ENCODE measurements around the gene NOTCH2.
"Not testable (repeated sequence)": the region's sequence is repeated elsewhere in the genome, so short reads cannot be mapped to it uniquely, and the experiment has no call there.

The NOTCH2 gene

GRCh38 chr1:120069067-120069919 is at the start of gene NOTCH2:
Gene NOTCH2, minus strand, starts transcription at chr1:120069662. Its CDS starts 256 bp downstream, at chr1:120069406.
- DNase-seq, result not testable (repeated sequence)

DNA sequence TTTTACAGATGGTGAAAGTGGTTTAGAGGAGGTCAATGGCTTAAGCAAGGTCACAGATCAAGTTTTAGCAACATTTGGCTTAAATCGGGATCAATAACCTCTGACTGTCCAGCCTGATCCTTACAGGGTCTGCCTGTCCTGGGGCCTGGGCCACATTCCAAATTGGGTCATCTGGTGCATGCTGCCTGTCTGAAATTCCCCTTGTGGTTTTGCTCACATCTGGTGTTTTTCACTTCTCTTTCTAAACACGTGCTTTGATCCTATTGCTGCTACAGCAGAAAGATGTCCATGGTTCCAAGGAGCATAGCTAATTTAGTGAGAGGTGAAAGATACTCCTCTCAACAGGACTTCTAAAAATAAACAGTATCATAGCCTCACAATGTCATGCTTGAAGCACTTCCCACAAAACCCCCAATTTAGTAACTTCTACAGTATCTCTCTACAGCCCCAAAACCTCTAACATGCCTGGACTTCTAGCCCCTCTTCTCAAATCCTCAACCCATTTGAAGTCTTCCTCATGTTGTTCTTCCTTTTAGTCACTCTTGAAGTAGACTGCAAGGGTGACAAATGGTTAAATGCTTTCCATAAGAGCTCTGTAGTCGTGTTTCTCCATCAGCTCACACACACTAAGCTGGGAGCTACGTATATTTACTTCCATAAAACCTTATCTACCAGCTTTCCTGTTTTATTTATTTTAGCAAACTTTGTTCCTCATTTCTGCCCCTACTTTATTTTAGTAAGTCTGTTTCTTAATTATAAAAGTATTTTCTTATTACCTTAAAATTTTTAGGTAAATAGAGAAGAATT is 48.1 kb upstream of the NOTCH2 start:
- DNase-seq, result not testable (repeated sequence)

DNA sequence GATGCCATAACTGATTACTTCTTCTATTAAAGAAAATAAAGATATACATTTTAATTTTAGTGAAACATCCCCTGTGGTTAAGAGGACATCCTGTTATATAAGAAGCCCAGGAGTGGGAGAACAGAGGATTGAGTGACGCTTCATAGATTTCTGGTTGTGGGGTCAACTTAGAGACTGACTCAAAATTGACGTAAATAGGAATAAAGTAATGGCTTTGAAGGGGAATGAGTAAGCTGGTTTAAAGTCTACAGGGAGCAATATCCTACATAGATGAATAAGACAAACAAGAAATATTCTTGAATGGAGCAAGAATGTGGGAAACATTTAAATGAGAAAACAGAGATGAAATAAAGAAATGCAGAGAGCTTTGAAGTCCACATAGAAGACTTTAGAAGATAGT is 46.6 kb upstream of the NOTCH2 start:
- not testable (repeated sequence) for DNase-seq

GRCh38 chr1:120113134-120113533 is 43.7 kb upstream of the NOTCH2 start:
- DNase-seq, result not testable (repeated sequence)

DNA sequence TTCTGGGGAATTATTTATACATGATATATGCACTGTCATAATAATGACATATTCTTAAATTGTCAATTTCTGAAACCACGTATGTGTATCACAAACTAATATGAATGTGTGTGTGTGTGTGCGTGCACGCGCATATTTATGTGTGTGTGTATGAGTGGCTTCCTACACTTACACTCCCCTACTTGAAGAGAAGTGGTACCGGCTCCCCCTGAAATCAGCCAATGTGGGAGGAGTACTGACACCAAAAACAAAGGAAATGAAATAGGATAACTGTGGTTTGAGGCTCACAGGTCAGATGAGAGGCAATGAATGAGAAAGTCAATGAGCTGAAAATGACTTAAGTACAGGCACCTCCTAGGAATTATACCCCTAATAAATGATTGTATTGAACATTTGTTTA is 42.8 kb upstream of the NOTCH2 start:
- not testable (repeated sequence) for DNase-seq

DNA sequence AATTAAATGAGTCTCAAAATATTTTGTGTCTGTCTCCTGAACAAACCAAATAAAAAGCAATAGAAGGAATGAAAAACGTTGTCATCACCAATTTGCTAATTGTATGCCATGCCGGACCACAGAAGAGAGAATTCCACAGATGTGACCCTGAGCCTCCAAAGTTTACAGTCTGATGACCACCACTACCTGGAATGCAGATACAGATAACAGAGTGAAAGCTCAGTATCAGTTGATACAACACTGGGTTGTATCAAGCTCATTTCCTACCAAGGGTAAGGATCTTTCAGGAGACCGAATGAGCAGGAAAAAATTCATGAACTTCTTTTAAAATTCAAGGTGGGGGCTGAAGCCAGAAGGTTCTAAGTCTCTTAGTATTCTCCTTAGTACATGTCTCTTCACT is 42.3 kb upstream of the NOTCH2 start:
- not testable (repeated sequence) for DNase-seq

GRCh38 chr1:120111008-120111407 is 41.5 kb upstream of the NOTCH2 start:
- DNase-seq, result not testable (repeated sequence)

- not testable (repeated sequence) for DNase-seq
Observed at GRCh38 chr1:120109656-120110055, 40.2 kb upstream of the NOTCH2 start.

DNA sequence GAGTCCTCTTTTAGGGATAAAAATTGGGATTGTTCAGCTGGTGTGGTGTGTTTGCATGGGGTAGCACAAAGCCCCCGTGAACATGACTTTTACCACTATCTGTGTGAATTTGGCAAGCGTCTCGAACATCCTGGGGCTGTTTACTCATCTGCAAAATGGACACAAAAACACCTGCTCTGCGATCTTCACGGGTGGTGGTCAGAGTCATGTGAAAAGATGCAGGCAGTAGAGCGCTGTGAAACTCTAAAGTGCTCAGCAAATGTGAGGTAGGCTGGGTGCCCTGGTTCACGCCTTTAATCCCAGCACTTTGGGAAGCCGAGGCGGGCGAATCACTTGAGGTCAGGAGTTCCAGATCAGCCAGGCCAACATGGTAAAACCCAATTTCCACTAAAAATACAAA is 39.7 kb upstream of the NOTCH2 start:
- not testable (repeated sequence) for DNase-seq

- DNase-seq, result not testable (repeated sequence)
Observed at GRCh38 chr1:120105288-120105687, 35.8 kb upstream of the NOTCH2 start.

GRCh38 chr1:120103768-120104167 is 34.3 kb upstream of the NOTCH2 start:
- not testable (repeated sequence) for DNase-seq

- DNase-seq, result not testable (repeated sequence)
Observed at GRCh38 chr1:120101593-120101992, 32.1 kb upstream of the NOTCH2 start.

DNA sequence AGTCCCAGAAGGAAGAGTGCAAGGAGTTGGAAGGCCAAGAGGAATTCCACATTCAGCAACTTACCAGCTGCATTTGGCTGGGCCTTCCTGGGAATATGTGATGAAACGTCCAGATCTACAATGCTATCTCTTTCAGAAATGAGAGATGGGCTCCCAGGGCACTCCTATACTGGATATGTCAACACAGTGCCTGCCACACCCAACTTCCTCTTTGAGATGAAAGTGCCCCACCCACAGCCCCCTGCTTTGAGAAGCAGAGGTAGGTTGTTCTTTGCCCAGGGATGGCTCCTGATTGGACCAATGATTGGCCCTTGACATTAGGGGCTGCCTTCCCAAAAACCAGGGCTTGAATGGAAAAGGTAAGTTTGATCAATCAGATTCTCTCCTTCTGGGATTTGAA is 31.1 kb upstream of the NOTCH2 start:
- DNase-seq, result not testable (repeated sequence)

- DNase-seq, result not testable (repeated sequence)
Observed at GRCh38 chr1:120098986-120099759, 29.7 kb upstream of the NOTCH2 start.

- DNase-seq, result not testable (repeated sequence)
Observed at GRCh38 chr1:120096981-120097545, 27.6 kb upstream of the NOTCH2 start.

- DNase-seq, result not testable (repeated sequence)
Observed at GRCh38 chr1:120093548-120094181, 24.2 kb upstream of the NOTCH2 start.

DNA sequence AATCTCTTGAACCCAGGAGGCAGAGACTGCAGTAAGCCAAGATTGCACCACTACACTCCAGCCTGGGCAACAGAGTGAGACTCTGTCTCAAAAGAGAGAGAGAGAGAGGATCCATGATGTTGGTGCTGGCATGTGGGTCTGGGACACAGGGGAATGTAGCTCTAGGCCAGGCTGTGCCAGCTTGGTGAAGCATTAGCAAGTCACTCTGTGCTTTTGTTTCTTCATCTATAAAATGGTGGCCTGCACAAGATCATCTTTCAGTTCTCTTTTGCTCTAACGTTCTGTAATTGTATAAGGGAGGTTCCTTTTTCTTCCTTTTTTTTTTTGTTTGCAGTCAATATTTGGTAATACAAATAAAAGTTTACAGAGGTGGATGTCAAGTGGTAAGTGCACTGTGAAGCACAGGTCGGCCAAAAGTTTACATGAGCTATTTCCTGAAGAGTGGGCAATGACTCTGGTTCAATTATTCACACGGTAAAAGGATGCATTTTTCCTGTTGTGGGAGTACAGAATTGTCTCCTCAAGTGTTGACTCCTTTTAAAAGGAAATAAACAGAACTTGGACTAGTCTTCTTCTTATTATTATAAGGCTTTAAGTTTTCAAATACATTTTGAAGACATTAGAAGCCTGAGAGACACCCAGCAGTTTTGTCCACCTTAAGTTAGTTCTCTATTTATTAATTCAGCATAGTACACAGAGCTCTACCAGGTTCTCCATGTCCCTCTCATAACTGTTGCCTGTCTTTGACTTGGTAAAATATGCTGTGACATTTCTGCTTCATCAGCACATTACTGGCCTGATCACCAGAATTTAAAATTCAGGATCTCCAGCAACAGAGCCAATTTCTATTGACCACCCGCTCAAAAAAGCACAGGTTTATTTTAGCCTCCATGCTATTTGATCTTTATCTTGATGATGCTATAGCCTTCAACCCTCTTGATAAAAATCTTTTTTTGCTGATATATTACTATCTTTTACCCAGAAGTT is 23.1 kb upstream of the NOTCH2 start:
- not testable (repeated sequence) for DNase-seq

DNA sequence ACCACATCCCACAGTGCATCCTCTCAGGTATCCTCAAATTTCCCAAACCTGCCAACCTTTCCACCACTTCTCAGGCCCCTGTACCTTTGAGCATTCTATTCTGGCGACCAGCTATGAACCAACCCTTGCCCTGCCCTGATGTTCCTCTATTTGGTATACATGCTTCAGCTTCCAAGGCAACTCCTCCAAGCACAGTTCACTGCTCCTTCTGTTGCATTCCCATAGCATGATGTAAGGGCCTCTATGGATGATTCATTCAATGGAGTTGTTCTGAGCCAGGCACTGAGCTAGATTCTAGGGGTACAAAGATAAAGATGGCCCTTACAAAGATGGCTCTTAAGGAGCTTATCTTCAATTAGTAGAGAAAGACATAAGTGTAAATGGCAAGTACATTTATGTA is 21.4 kb upstream of the NOTCH2 start:
- not testable (repeated sequence) for DNase-seq

- DNase-seq, result not testable (repeated sequence)
Observed at GRCh38 chr1:120087959-120088358, 18.5 kb upstream of the NOTCH2 start.

DNA sequence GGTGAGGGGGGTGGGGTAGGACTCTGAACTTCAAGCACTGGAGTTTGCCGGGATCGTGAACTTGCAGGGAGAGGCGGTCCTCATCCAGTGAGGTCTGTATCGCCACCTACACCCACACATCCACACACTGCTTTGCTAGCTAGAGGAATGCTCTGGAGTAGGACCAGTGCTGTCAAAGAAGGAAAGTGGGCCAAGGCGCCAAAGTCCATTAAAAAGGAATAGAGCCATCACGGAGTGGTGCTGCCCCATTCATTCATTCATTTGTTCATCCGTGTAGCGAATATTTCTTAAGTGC is 405 bp upstream of the NOTCH2 start:
- DNase-seq, result not testable (repeated sequence)

DNA sequence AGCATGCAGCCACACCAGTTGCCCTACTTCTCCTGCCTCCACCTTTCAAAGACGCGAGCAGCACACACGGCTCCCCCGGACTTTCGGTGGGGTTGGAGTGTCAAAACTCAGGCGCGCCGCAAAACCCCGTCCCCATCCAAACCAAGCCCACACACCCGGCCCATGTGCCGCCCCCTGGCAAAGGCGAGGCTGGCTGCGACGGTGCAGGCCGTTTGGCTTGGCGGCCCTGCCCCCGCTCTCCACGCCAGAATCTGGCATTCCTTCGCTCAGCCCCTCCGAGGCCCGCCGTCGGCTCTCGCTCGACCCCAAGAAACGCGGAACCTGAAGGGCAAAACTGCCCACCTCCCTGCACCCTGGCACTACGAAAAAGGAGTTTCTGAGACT is 787 bp downstream of the NOTCH2 start:
- not testable (repeated sequence) for DNase-seq

All from NCI-H1694 (cell line).